Stimulated activated CD4-positive, alpha-beta T cell treated with anti-CD3 and anti-CD28 coated beads, Interleukin-12 subunit alpha, Interleukin-12 subunit beta, amount 100 ng/mL, for 4 hours (primary cell): ENCODE data around the gene ADAMTSL3.

Experiments
- DNase-seq: peaks from one replicate; pipeline ENCODE4 v3.0.0-alpha.2; 2020

ADAMTSL3 gene

GRCh38 chr15:83892498-83892897, 238.6 kb downstream of the ADAMTSL3 start:
- DNase-seq, result no peak

- no peak for DNase-seq
Observed at GRCh38 chr15:83893308-83893707, 239.4 kb downstream of the ADAMTSL3 start.

GRCh38 chr15:83897037-83897436, 243.1 kb downstream of the ADAMTSL3 start:
- no peak for DNase-seq

GRCh38 chr15:83898361-83898760, 244.4 kb downstream of the ADAMTSL3 start:
- DNase-seq, result no peak

GRCh38 chr15:83899670-83900069, 245.7 kb downstream of the ADAMTSL3 start:
- DNase-seq, result no peak

- DNase-seq, result no peak
Observed at GRCh38 chr15:83904107-83905040, 250.5 kb downstream of the ADAMTSL3 start.

GRCh38 chr15:83905556-83906273, 251.8 kb downstream of the ADAMTSL3 start:
- DNase-seq, result no peak

- DNase-seq, result no peak
Observed at GRCh38 chr15:83911345-83911744, 257.4 kb downstream of the ADAMTSL3 start.

GRCh38 chr15:83912343-83912742, 258.4 kb downstream of the ADAMTSL3 start:
- DNase-seq, result no peak

- no peak for DNase-seq
Observed at GRCh38 chr15:83913034-83913632, 259.2 kb downstream of the ADAMTSL3 start.

- DNase-seq, result no peak
Observed at GRCh38 chr15:83914906-83915305, 261.0 kb downstream of the ADAMTSL3 start.

GRCh38 chr15:83917432-83917831, 263.5 kb downstream of the ADAMTSL3 start:
- no peak for DNase-seq

- no peak for DNase-seq
Observed at GRCh38 chr15:83918011-83918410, 264.1 kb downstream of the ADAMTSL3 start.

GRCh38 chr15:83919319-83919830, 265.5 kb downstream of the ADAMTSL3 start:
- DNase-seq, result no peak

GRCh38 chr15:83919978-83920510, 266.1 kb downstream of the ADAMTSL3 start:
- DNase-seq, result no peak

- no peak for DNase-seq
Observed at GRCh38 chr15:83922649-83923294, 268.8 kb downstream of the ADAMTSL3 start.

- no peak for DNase-seq
Observed at GRCh38 chr15:83926116-83926515, 272.2 kb downstream of the ADAMTSL3 start.

- no peak for DNase-seq
Observed at GRCh38 chr15:83927704-83928391, 273.9 kb downstream of the ADAMTSL3 start.

- DNase-seq, result no peak
Observed at GRCh38 chr15:83928392-83928734, 274.4 kb downstream of the ADAMTSL3 start.

- no peak for DNase-seq
Observed at GRCh38 chr15:83928878-83929418, 275.0 kb downstream of the ADAMTSL3 start.

GRCh38 chr15:83929619-83930018, 275.7 kb downstream of the ADAMTSL3 start:
- no peak for DNase-seq
